Gastroesophageal sphincter (tissue), 3 donors: ENCODE measurements around the gene SPECC1L.

Experiments
- EP300 ChIP-seq: sonication (generic); formaldehyde crosslinking; IDR thresholded peaks from one replicate; pipeline ENCODE4 v1.6.1; 2017; ENCODE audit warnings: antibody characterized with exemption, mild to moderate bottlenecking
- POLR2A ChIP-seq, 2 donors: fragments of 450-650 bp; IDR thresholded peaks; one replicate each; pipeline ENCODE4 v1.6.1; 2017; ENCODE audit warnings: antibody characterized with exemption in 2 of 2, mild to moderate bottlenecking in 2 of 2, moderate library complexity in 1 of 2
- TF ChIP-seq, protein P1 (sequence below), 4 experiments: fragments of 200-600 bp in 2 of 4; fragments of 450-650 bp in 2 of 4; sonication (generic) in 1 of 4; IDR thresholded peaks; one replicate each; pipeline ENCODE4 v1.5.1; 2017 to 2019; ENCODE audit warnings: antibody characterized with exemption in 4 of 4, mild to moderate bottlenecking in 2 of 4, moderate library complexity in 2 of 4

DNA sequence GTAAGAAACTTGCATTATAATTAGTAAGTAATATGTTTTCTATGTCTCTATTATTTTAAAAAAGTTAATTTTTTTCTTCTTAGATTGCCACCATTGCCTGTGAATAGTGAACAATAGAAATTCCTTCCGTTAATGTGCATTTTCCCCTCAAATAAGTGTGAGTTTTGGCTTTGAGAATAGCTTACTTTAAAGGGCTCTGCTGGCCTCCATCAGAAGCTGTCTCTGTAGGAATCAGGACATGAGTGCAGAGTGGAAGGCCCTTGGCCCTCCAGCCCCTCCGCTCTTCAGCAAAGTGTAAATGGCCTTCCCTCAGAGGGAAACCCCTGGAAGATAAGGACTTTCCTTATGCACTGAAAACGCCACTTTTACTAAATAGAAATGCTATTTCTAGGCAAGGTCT lies 132.7 kb downstream of the SPECC1L start:
- TF ChIP-seq, protein P1, sequence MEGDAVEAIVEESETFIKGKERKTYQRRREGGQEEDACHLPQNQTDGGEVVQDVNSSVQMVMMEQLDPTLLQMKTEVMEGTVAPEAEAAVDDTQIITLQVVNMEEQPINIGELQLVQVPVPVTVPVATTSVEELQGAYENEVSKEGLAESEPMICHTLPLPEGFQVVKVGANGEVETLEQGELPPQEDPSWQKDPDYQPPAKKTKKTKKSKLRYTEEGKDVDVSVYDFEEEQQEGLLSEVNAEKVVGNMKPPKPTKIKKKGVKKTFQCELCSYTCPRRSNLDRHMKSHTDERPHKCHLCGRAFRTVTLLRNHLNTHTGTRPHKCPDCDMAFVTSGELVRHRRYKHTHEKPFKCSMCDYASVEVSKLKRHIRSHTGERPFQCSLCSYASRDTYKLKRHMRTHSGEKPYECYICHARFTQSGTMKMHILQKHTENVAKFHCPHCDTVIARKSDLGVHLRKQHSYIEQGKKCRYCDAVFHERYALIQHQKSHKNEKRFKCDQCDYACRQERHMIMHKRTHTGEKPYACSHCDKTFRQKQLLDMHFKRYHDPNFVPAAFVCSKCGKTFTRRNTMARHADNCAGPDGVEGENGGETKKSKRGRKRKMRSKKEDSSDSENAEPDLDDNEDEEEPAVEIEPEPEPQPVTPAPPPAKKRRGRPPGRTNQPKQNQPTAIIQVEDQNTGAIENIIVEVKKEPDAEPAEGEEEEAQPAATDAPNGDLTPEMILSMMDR (IDR thresholded peaks at IDR 0.05) = no peak
- TF ChIP-seq EP300 = no peak
- no peak for TF ChIP-seq POLR2A (IDR thresholded peaks at IDR 0.05)
